Common myeloid progenitor, CD34-positive (primary cell): Measurements from ENCODE around the gene PODXL2.

Source experiments
- CTCF ChIA-PET: fragments of 350-600 bp; sonication (Branson Sonifier 250); formaldehyde crosslinking; loops from one replicate; lab custom pipeline; 2021; ENCODE audit warnings: antibody characterized with exemption; lab: Charles Lee
- POLR2A ChIA-PET: fragments of 350-600 bp; sonication (Branson Sonifier 250); formaldehyde crosslinking; loops from one replicate; lab custom pipeline; 2021; ENCODE audit warnings: antibody characterized with exemption; lab: Charles Lee
- DNase-seq, 3 donors: peaks; one replicate each; pipeline versions ENCODE4 v3.0.0 to v3.0.0-alpha.2; 2013
- H3K27ac ChIP-seq, 2 experiments: 1 replicate in 1 of 2; 2 replicates in 1 of 2; pipeline ENCODE4 v1.7.0; 2013; ENCODE audit warnings: inconsistent platforms in 2 of 2, low read length in 2 of 2, mild to moderate bottlenecking in 2 of 2, low read depth in 1 of 2, moderate library complexity in 1 of 2; ENCODE audit not compliant: severe bottlenecking in 2 of 2, insufficient read depth in 1 of 2, poor library complexity in 1 of 2
- H3K27me3 ChIP-seq, 5 experiments: replicated peaks in 2 of 5; 1 replicate in 3 of 5; 2 replicates in 2 of 5; pipeline versions ENCODE4 v1.6.1 to v1.7.0; 2013; ENCODE audit warnings: low read length in 4 of 5, mild to moderate bottlenecking in 2 of 5, moderate library complexity in 2 of 5, inconsistent platforms in 1 of 5; ENCODE audit not compliant: insufficient read depth in 5 of 5, control insufficient read depth in 4 of 5
- H3K36me3 ChIP-seq, 4 experiments: 1 replicate in 2 of 4; 2 replicates in 2 of 4; pipeline versions ENCODE4 v1.6.1 to v1.7.0; 2013; ENCODE audit warnings: low read length in 3 of 4, control low read depth in 1 of 4, mild to moderate bottlenecking in 1 of 4; ENCODE audit not compliant: control insufficient read depth in 4 of 4, insufficient read depth in 4 of 4
- H3K4me1 ChIP-seq, 4 experiments: 1 replicate in 3 of 4; 2 replicates in 1 of 4; pipeline versions ENCODE4 v1.6.1 to v1.7.1; 2013; ENCODE audit warnings: low read length in 3 of 4, mild to moderate bottlenecking in 3 of 4, control low read depth in 1 of 4, inconsistent platforms in 1 of 4, moderate library complexity in 1 of 4; ENCODE audit not compliant: control insufficient read depth in 4 of 4, insufficient read depth in 4 of 4; ENCODE audit errors: control extremely low read depth in 1 of 4
- H3K4me3 ChIP-seq, 7 experiments: 1 replicate in 4 of 7; 2 replicates in 3 of 7; pipeline versions ENCODE4 v1.5.1 to v1.7.0; 2013; ENCODE audit warnings: mild to moderate bottlenecking in 7 of 7, low read length in 6 of 7, moderate library complexity in 6 of 7, inconsistent platforms in 2 of 7, low read depth in 2 of 7, control low read depth in 1 of 7; ENCODE audit not compliant: insufficient read depth in 4 of 7, control insufficient read depth in 1 of 7; ENCODE audit errors: extremely low read depth in 1 of 7
- H3K9me3 ChIP-seq, 5 experiments: 1 replicate in 4 of 5; 2 replicates in 1 of 5; pipeline versions ENCODE4 v1.6.1 to v1.7.1; 2013; ENCODE audit warnings: low read length in 4 of 5, mild to moderate bottlenecking in 2 of 5, inconsistent platforms in 1 of 5, low read depth in 1 of 5, moderate library complexity in 1 of 5; ENCODE audit not compliant: control insufficient read depth in 4 of 5, insufficient read depth in 2 of 5; ENCODE audit errors: control extremely low read depth in 1 of 5
- WGBS: methylation state at CpG from one replicate; pipeline ENCODE4 v1.1.5; 2013; ENCODE audit not compliant: insufficient coverage; 5-methylcytosine and 5-hydroxymethylcytosine counted together

Gene PODXL2

DNA sequence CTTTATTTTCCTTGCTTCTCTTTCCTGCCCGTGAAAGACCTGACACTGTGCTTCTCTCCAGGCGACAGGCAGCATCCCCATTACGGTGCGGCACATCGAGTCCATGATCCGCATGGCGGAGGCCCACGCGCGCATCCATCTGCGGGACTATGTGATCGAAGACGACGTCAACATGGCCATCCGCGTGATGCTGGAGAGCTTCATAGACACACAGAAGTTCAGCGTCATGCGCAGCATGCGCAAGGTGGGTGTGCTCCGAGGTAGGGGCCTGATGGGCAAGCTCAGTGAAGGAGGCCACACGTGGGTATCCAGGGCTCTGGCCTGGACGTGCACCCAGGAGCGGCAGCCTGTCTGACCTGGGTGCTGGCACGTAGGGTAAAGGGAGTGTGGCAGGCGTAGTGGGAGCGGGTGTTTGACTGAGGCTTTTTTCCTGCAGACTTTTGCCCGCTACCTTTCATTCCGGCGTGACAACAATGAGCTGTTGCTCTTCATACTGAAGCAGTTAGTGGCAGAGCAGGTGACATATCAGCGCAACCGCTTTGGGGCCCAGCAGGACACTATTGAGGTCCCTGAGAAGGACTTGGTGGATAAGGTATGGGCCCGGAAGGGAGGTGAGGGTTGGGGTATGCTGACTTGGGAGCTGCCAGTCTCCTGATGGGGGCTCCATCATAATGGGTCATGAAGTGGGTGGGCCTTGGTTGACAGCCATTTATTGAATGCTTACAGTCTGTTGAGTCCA is 8.2 kb upstream of the PODXL2 start:
- Histone ChIP-seq H3K4me3 (no peak overlapping the region), H3K36me3 (peaks cover 29 to 73% (median 56%) of the 10 kb centered on the region in 4 experiments), H3K4me1 (no peaks in the 10 kb centered on the region), H3K27me3 (no peaks in the 10 kb centered on the region), H3K27ac (no peak overlapping the region), H3K9me3 (no peaks in the 10 kb centered on the region)
- ChIA-PET CTCF (no interaction called here), POLR2A (no interaction called here)
- 99% methylated on average over 31 of the region's 32 CpGs for whole genome bisulfite sequencing
- no peak for DNase-seq

DNA sequence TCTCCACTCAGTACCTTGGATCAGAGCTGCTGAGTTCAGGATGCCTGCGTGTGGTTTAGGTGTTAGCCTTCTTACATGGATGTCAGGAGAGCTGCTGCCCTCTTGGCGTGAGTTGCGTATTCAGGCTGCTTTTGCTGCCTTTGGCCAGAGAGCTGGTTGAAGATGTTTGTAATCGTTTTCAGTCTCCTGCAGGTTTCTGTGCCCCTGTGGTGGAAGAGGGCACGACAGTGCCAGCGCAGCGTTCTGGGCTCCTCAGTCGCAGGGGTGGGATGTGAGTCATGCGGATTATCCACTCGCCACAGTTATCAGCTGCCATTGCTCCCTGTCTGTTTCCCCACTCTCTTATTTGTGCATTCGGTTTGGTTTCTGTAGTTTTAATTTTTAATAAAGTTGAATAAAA is 7.0 kb upstream of the PODXL2 start:
- Histone ChIP-seq H3K9me3 (no peaks in the 10 kb centered on the region), H3K27me3 (peaks cover 0 to 3% (median 0%) of the 10 kb centered on the region in 5 experiments), H3K27ac (no peak overlapping the region), H3K36me3 (peaks cover 27 to 61% (median 44%) of the 10 kb centered on the region in 4 experiments), H3K4me1 (no peaks in the 10 kb centered on the region), H3K4me3 (no peak overlapping the region)
- WGBS = 98% methylated on average over 8 of the region's 11 CpGs
- POLR2A ChIA-PET = no interaction called here
- CTCF ChIA-PET = interaction anchor here (0.6 kb wide), 1 partner anchor 25 kb away, joined by 4 read pairs; no protein-coding TSS in a partner anchor
- no peak for DNase-seq

DNA sequence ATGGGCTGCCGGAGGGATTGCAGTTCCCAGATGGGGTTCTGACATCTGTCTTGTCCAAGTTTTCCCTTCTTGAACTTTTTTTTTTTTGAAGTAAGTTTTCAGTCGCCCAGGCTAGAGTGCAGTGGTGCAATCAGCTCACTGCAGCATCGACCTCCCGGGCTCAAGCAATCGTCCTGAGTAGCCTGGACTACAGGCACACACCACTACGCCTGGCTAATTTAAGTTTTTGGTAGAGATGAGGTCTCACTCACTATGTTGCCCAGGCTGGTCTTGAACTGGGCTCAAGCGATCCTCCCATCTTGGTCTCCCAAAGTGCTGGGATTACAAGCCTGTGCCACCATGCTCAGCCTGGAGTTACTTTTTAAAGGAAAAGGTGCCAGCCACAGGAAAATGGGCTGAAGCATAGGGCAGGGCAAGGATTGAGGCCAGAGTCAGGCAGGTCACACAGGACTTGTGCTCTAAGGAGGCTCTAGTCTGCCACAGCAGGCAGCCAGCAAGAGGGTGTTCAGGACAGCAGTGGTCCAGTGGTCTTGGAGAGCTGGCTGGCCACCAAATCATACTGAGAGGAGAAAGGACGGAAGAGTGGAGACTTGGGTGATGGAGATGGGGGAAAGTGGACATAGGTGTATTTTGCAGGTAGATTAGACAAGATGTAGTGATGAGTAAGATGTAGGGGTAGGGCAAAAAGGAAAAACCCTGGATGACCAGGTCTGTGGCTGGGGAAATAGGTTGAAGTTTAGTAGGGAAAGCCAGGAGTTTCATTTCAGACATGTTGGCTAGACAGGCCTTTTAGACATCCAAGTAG is 6.0 kb upstream of the PODXL2 start:
- POLR2A ChIA-PET = no interaction called here
- Histone ChIP-seq H3K4me1 (no peaks in the 10 kb centered on the region), H3K36me3 (peaks cover 25 to 52% (median 36%) of the 10 kb centered on the region in 4 experiments), H3K4me3 (no peak overlapping the region), H3K27me3 (peaks cover 0 to 4% (median under 1%) of the 10 kb centered on the region in 5 experiments), H3K9me3 (no peaks in the 10 kb centered on the region), H3K27ac (no peak overlapping the region)
- DNase-seq = no peak
- 95% methylated on average over 8 of the region's 8 CpGs for WGBS
- CTCF ChIA-PET = interaction anchor here (0.6 kb wide), 1 partner anchor 24 kb away, joined by 4 read pairs; no protein-coding TSS in a partner anchor

DNA sequence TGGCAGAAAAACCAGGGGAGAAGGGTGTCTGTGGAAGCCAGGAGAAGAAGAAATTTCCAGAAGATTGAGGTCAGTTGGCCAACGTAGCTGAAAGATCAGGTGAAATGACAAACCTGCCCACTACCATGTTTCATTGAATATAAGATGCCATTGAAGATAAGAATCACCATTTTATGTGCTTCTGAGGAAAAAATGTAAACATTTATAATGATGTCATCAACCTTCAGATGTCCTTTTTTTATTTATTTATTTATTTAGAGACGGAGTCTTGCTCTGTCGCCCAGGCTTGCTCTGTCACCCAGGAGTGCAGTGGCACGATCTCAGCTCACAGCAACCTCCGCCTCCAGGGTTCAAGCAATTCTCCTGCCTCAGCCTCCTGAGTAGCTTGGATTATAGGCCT is 4.9 kb upstream of the PODXL2 start:
- WGBS = 92% methylated on average over 2 of the region's 5 CpGs
- Histone ChIP-seq H3K27me3 (peaks cover 0 to 12% (median 8%) of the 10 kb centered on the region in 5 experiments), H3K4me3 (no peak overlapping the region), H3K4me1 (peaks cover 0 to 3% (median 1%) of the 10 kb centered on the region in 4 experiments), H3K9me3 (no peaks in the 10 kb centered on the region), H3K36me3 (peaks cover 18 to 41% (median 27%) of the 10 kb centered on the region in 4 experiments), H3K27ac (no peak overlapping the region)
- CTCF ChIA-PET = interaction anchor here (0.6 to 1.5 kb wide), 2 partner anchors 12 to 442 kb away, joined by 3 read pairs; no protein-coding TSS in a partner anchor
- DNase-seq = no peak
- POLR2A ChIA-PET = no interaction called here

DNA sequence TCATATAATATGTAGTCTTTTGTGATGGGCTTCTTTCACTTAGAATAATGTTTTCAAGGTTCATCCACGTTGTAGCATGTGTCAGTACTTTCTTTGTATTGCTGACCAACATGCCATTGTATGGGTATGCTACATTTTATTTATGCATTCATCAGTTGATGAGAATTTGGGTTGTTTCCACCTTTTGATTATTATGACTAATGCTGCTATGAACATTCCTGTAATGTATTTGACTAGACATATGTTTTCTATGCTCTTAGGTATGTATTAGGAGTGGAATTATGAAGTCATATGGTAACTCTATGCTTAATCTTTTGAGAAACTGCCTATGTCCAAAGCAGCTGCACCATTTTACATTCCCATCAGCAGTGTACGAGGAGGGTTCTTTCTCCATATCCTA is 3.2 kb upstream of the PODXL2 start:
- POLR2A ChIA-PET = no interaction called here
- H3K27me3 ChIP-seq = peaks cover 0 to 27% (median 11%) of the 10 kb centered on the region in 5 experiments
- WGBS = 91% methylated on average over 1 of the region's 2 CpGs

DNA sequence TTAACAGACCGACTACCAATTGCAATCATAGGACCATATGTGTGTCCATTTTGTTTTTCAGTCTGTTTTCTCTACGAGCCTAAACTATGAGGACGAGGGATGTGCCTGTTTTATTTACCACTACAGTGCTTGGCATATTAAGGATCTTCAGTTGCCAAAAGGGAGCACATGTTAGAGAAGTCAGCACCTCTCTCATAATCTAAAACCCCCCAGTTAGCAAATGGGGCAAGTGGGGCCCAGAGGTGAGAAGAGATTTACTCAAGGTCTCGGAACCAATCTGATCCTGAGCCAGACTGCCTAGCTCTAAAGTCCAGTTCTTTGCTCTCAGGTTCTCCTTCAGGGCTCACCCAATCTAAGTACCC is 578 bp upstream of the PODXL2 start:
- Histone ChIP-seq H3K4me3 (no peak overlapping the region), H3K9me3 (no peaks in the 10 kb centered on the region), H3K36me3 (no peaks in the 10 kb centered on the region), H3K27ac (no peak overlapping the region), H3K4me1 (peaks cover 4 to 17% (median 12%) of the 10 kb centered on the region in 4 experiments), H3K27me3 (peaks cover 0 to 33% (median 11%) of the 10 kb centered on the region in 5 experiments)
- WGBS = 94% methylated on average over 1 of the region's 4 CpGs
- POLR2A ChIA-PET = no interaction called here
- DNase-seq = no peak
- CTCF ChIA-PET = interaction anchor here (0.9 kb wide), 1 partner anchor 30 kb away, joined by 4 read pairs; the partner anchor contains the start of gene MCM2

More for the DNA sequence above, 3.2 kb upstream of the PODXL2 start:
- Histone ChIP-seq H3K9me3 (no peaks in the 10 kb centered on the region), H3K4me3 (no peak overlapping the region), H3K36me3 (peaks cover 10 to 25% (median 15%) of the 10 kb centered on the region in 4 experiments), H3K27ac (no peak overlapping the region), H3K4me1 (peaks cover 4 to 17% (median 12%) of the 10 kb centered on the region in 4 experiments)
- DNase-seq = no peak
- CTCF ChIA-PET = no interaction called here
